HepG2 (cell line): ENCODE measurements around the gene ZNF540. TPM values are rescaled to one million over a fixed set of nuclear protein-coding genes. Genes with fewer than 3 reads are reported as not detected.

Experiments
- ESRRA ChIP-seq: sonication (generic); formaldehyde crosslinking; IDR thresholded peaks from 2 replicates; pipeline ENCODE4 v1.5.1; 2020; ENCODE audit warnings: mild to moderate bottlenecking, low read depth, missing genetic modification reagents
- HMG20A ChIP-seq: IDR thresholded peaks from 2 replicates; pipeline ENCODE4 v1.6.1; 2016; ENCODE audit warnings: borderline replicate concordance
- NR2F1 ChIP-seq, 2 experiments: fragments of 450-650 bp in 1 of 2; formaldehyde crosslinking in 1 of 2; IDR thresholded peaks; 2 replicates each; pipeline versions ENCODE4 v1.5.0 to v1.6.1; 2016 to 2020; ENCODE audit warnings: mild to moderate bottlenecking in 1 of 2, missing compliant biosample characterization in 1 of 2, missing genetic modification reagents in 1 of 2, moderate library complexity in 1 of 2
- polyA plus RNA-seq, 8 experiments: library from polyadenylated mRNA; depleted of rRNA in 3 of 8; stranded (reverse) in 7 of 8; unstranded in 1 of 8; fragments of >200 nt; fragmentation: Illumina TruSeq in 4 of 8; extraction: Trizol in 4 of 8; gene quantifications; 2 replicates each; pipeline versions ENCODE4 v1.2.1 to v1.2.3, GENCODE V29; 2011 to 2016; ENCODE audit warnings: low read depth in 4 of 8, missing spikeins in 1 of 8, mixed read lengths in 1 of 8; ENCODE audit not compliant: insufficient read depth in 1 of 8
- total RNA-seq, 5 experiments: library from RNA; depleted of rRNA; stranded (reverse); fragments of >200 nt; fragmentation: Illumina TruSeq; extraction: Trizol; gene quantifications; 2 replicates each; pipeline ENCODE4 v1.2.3, GENCODE V29; 2016; ENCODE audit warnings: low read depth in 1 of 5
- TF ChIP-seq, protein P1 (sequence below), 2 experiments: fragments of 450-650 bp in 1 of 2; sonication (generic) in 1 of 2; formaldehyde crosslinking in 1 of 2; IDR thresholded peaks; 2 replicates each; pipeline versions ENCODE4 v1.6.1 to v1.8.0; 2016 to 2022; ENCODE audit warnings: antibody characterized with exemption in 1 of 2, mild to moderate bottlenecking in 1 of 2, missing genetic modification reagents in 1 of 2
- TF ChIP-seq, protein P2 (sequence below): sonication (generic); formaldehyde crosslinking; IDR thresholded peaks from 2 replicates; pipeline ENCODE4 v1.9.0; 2021; ENCODE audit warnings: missing genetic modification reagents, mild to moderate bottlenecking, borderline replicate concordance
- TF ChIP-seq, protein P3 (sequence below): sonication (generic); formaldehyde crosslinking; IDR thresholded peaks from 2 replicates; pipeline ENCODE4 v1.5.0; 2020; ENCODE audit warnings: mild to moderate bottlenecking, low read depth, missing genetic modification reagents, borderline replicate concordance
- TF ChIP-seq, protein P4 (sequence below), 2 experiments: IDR thresholded peaks; 2 replicates each; pipeline ENCODE4 v1.6.1; 2011 to 2012; ENCODE audit warnings: low read length in 2 of 2, borderline replicate concordance in 1 of 2, low read depth in 1 of 2, mild to moderate bottlenecking in 1 of 2, moderate library complexity in 1 of 2
- TF ChIP-seq, protein P5 (sequence below): sonication (generic); formaldehyde crosslinking; IDR thresholded peaks from 2 replicates; pipeline ENCODE4 v1.4.0; 2020; ENCODE audit warnings: missing genetic modification reagents

ZNF540 gene
- total and polyA plus RNA-seq, 2 of the 13 experiments (the other 11 are each of a cell fraction or from before 2014, with no cell fraction given), result 0.21 to 0.40 TPM

DNA sequence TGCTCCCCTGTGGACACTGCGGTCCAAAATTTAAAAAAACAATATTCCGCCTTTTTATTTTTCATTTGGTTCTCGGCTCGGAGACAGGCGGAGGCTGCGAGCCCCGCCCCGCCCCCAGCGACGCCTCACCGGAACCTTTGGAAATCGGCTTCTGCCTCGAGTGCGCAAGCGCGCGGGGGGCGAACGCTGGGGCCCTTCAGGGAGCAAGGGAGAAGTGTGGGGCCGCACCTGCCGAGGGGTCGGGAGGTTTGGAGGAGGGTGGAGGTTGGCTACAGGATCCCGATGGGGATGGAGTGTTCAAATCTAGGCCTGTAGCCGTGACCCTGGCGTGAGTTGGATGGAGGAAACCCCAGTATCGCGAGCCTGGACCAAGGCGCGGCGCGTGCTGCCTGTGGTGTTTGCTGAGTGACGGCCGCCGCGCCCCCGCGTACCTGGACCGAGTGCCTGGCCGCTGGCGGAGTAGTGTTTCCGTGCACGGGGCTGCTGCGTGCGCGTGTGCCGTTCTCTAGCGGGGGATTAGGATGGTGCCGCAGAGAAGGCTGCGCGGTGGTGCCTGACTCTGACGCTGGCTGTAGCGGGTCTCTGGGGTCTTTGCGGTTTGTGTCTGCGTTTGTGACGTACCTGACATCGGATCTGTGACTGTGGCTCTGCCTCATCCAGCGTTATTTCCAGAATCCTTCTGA, 61.2 kb downstream of the ZNF540 start (continued):
- TF ChIP-seq ESRRA (no peak; the same call in 1 of the 2 replicates), HMG20A (CRISPR knock-in tag) (no peak), NR2F1 (CRISPR knock-in tag; IDR thresholded peaks at IDR 0.05) (no peak)
- TF ChIP-seq, protein P1, sequence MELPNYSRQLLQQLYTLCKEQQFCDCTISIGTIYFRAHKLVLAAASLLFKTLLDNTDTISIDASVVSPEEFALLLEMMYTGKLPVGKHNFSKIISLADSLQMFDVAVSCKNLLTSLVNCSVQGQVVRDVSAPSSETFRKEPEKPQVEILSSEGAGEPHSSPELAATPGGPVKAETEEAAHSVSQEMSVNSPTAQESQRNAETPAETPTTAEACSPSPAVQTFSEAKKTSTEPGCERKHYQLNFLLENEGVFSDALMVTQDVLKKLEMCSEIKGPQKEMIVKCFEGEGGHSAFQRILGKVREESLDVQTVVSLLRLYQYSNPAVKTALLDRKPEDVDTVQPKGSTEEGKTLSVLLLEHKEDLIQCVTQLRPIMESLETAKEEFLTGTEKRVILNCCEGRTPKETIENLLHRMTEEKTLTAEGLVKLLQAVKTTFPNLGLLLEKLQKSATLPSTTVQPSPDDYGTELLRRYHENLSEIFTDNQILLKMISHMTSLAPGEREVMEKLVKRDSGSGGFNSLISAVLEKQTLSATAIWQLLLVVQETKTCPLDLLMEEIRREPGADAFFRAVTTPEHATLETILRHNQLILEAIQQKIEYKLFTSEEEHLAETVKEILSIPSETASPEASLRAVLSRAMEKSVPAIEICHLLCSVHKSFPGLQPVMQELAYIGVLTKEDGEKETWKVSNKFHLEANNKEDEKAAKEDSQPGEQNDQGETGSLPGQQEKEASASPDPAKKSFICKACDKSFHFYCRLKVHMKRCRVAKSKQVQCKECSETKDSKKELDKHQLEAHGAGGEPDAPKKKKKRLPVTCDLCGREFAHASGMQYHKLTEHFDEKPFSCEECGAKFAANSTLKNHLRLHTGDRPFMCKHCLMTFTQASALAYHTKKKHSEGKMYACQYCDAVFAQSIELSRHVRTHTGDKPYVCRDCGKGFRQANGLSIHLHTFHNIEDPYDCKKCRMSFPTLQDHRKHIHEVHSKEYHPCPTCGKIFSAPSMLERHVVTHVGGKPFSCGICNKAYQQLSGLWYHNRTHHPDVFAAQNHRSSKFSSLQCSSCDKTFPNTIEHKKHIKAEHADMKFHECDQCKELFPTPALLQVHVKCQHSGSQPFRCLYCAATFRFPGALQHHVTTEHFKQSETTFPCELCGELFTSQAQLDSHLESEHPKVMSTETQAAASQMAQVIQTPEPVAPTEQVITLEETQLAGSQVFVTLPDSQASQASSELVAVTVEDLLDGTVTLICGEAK (IDR thresholded peaks at IDR 0.05), result no peak
- TF ChIP-seq, protein P1 (CRISPR knock-in tag; IDR thresholded peaks at IDR 0.05), result peak; percentile 78
- TF ChIP-seq, protein P2, sequence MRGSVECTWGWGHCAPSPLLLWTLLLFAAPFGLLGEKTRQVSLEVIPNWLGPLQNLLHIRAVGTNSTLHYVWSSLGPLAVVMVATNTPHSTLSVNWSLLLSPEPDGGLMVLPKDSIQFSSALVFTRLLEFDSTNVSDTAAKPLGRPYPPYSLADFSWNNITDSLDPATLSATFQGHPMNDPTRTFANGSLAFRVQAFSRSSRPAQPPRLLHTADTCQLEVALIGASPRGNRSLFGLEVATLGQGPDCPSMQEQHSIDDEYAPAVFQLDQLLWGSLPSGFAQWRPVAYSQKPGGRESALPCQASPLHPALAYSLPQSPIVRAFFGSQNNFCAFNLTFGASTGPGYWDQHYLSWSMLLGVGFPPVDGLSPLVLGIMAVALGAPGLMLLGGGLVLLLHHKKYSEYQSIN (CRISPR knock-in tag), result no peak
- TF ChIP-seq, protein P3, sequence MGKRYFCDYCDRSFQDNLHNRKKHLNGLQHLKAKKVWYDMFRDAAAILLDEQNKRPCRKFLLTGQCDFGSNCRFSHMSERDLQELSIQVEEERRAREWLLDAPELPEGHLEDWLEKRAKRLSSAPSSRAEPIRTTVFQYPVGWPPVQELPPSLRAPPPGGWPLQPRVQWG (CRISPR knock-in tag), result no peak
- TF ChIP-seq, protein P4, sequence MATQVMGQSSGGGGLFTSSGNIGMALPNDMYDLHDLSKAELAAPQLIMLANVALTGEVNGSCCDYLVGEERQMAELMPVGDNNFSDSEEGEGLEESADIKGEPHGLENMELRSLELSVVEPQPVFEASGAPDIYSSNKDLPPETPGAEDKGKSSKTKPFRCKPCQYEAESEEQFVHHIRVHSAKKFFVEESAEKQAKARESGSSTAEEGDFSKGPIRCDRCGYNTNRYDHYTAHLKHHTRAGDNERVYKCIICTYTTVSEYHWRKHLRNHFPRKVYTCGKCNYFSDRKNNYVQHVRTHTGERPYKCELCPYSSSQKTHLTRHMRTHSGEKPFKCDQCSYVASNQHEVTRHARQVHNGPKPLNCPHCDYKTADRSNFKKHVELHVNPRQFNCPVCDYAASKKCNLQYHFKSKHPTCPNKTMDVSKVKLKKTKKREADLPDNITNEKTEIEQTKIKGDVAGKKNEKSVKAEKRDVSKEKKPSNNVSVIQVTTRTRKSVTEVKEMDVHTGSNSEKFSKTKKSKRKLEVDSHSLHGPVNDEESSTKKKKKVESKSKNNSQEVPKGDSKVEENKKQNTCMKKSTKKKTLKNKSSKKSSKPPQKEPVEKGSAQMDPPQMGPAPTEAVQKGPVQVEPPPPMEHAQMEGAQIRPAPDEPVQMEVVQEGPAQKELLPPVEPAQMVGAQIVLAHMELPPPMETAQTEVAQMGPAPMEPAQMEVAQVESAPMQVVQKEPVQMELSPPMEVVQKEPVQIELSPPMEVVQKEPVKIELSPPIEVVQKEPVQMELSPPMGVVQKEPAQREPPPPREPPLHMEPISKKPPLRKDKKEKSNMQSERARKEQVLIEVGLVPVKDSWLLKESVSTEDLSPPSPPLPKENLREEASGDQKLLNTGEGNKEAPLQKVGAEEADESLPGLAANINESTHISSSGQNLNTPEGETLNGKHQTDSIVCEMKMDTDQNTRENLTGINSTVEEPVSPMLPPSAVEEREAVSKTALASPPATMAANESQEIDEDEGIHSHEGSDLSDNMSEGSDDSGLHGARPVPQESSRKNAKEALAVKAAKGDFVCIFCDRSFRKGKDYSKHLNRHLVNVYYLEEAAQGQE (IDR thresholded peaks at IDR 0.05; ENCODE audit: borderline replicate concordance in 1 of 2, low read depth in 1 of 2, low read length in 2 of 2), result peak in 1 of 2 experiments; percentile 31; a peak in 1 of 4 replicates
- TF ChIP-seq, protein P5, sequence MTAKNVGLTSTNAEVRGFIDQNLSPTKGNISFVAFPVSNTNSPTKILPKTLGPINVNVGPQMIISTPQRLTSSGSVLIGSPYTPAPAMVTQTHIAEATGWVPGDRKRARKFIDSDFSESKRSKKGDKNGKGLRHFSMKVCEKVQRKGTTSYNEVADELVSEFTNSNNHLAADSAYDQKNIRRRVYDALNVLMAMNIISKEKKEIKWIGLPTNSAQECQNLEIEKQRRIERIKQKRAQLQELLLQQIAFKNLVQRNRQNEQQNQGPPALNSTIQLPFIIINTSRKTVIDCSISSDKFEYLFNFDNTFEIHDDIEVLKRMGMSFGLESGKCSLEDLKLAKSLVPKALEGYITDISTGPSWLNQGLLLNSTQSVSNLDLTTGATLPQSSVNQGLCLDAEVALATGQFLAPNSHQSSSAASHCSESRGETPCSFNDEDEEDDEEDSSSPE, result peak; percentile 40
